ENCODE measurements around the gene PKNOX2.

DNA sequence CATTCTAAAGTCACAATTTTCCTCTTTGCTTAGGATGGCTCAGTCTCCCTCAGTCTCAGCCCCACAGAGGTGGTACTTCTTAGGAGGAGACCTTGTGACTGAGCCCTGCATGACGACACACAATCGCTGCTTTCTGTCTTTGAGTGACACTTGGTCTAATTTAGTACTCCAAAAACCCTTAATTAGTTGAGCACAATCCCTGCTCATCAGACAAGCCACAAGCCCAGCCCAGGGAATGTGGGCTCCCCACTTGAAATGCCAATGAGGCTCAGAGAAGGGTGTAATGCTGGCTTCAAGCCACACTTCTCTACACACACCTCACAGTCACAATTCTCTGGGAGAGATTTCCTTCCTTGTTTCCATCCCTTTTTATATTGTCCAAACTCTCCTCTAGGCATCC is 229.7 kb downstream of the PKNOX2 start:
- TF ChIP-seq, protein P1, sequence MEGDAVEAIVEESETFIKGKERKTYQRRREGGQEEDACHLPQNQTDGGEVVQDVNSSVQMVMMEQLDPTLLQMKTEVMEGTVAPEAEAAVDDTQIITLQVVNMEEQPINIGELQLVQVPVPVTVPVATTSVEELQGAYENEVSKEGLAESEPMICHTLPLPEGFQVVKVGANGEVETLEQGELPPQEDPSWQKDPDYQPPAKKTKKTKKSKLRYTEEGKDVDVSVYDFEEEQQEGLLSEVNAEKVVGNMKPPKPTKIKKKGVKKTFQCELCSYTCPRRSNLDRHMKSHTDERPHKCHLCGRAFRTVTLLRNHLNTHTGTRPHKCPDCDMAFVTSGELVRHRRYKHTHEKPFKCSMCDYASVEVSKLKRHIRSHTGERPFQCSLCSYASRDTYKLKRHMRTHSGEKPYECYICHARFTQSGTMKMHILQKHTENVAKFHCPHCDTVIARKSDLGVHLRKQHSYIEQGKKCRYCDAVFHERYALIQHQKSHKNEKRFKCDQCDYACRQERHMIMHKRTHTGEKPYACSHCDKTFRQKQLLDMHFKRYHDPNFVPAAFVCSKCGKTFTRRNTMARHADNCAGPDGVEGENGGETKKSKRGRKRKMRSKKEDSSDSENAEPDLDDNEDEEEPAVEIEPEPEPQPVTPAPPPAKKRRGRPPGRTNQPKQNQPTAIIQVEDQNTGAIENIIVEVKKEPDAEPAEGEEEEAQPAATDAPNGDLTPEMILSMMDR (IDR thresholded peaks at IDR 0.05): no peak
- TF ChIP-seq POLR2A (IDR thresholded peaks at IDR 0.05): no peak

Measured in lower leg skin (tissue), 3 donors.